Measurements from ENCODE around the gene TMEM236. TPM values are rescaled to one million over a fixed set of nuclear protein-coding genes. Genes with fewer than 3 reads are reported as not detected.

TMEM236 gene
- total RNA-seq, 1 donor from 2014 or later, result 0.66 TPM

- intact Hi-C loops (cut with micrococcal nuclease), result loop anchor here (5.0 kb wide), 1 partner anchor 136 kb away; no protein-coding TSS in a partner anchor
Observed at GRCh38 chr10:17743437-17743836, 8.6 kb upstream of the TMEM236 start.

DNA sequence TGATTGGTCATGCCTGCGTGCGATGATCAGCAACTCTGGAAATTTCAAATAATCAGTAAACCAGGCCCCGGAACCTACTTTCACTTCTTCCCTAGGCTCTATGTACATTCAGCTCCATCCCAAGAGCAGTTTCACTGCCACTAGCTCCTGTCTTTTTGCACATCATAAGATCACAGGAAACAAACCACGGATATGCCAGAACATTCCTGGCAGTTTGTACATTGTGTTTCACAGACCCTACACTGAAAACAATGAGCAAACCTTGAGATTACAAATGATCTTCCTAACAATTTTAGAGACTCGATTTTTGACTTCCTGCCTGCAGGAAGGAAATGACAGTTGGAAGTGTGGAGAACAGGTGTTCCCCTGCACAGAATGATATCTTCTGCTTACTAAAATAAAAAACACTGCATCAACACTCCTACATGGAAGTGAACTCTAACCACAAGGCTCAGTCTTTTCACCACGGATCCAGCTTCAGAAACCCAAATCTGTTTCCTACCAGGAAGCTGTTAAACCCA is 7.6 kb upstream of the TMEM236 start:
- H3K36me3 ChIP-seq, result no peaks in the 10 kb centered on the region
- TF ChIP-seq, protein P1, sequence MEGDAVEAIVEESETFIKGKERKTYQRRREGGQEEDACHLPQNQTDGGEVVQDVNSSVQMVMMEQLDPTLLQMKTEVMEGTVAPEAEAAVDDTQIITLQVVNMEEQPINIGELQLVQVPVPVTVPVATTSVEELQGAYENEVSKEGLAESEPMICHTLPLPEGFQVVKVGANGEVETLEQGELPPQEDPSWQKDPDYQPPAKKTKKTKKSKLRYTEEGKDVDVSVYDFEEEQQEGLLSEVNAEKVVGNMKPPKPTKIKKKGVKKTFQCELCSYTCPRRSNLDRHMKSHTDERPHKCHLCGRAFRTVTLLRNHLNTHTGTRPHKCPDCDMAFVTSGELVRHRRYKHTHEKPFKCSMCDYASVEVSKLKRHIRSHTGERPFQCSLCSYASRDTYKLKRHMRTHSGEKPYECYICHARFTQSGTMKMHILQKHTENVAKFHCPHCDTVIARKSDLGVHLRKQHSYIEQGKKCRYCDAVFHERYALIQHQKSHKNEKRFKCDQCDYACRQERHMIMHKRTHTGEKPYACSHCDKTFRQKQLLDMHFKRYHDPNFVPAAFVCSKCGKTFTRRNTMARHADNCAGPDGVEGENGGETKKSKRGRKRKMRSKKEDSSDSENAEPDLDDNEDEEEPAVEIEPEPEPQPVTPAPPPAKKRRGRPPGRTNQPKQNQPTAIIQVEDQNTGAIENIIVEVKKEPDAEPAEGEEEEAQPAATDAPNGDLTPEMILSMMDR (IDR thresholded peaks at IDR 0.05; ENCODE audit: borderline replicate concordance), result no peak
- intact Hi-C loops (cut with micrococcal nuclease), result loop anchor here (5.0 kb wide), 1 partner anchor 137 kb away; no protein-coding TSS in a partner anchor
- no peaks in the 10 kb centered on the region for H3K27me3 ChIP-seq (ENCODE audit: low read depth)
- peak overlapping the region; percentile 36 for H3K27ac ChIP-seq (replicated peaks)
- H3K4me3 ChIP-seq, result no peak overlapping the region
- DNase-seq, result no peak
- no peaks in the 10 kb centered on the region for H3K9me3 ChIP-seq (replicated peaks)
- H3K4me1 ChIP-seq, result peaks cover 23% of the 10 kb centered on the region

More at GRCh38 chr10:17743437-17743836, 8.6 kb upstream of the TMEM236 start:
- no peak for DNase-seq
- Histone ChIP-seq H3K4me3 (no peak overlapping the region), H3K4me1 (peaks cover 23% of the 10 kb centered on the region), H3K27ac (replicated peaks) (peak overlapping the region; percentile 25), H3K27me3 (ENCODE audit: low read depth) (no peaks in the 10 kb centered on the region), H3K9me3 (replicated peaks) (no peaks in the 10 kb centered on the region), H3K36me3 (no peaks in the 10 kb centered on the region)
- TF ChIP-seq, protein P1 (IDR thresholded peaks at IDR 0.05; ENCODE audit: borderline replicate concordance), result no peak

GRCh38 chr10:17747883-17748550 is 4.0 kb upstream of the TMEM236 start:
- intact Hi-C loops (cut with micrococcal nuclease), result no loop called here
- Histone ChIP-seq H3K36me3 (no peaks in the 10 kb centered on the region), H3K9me3 (replicated peaks) (no peaks in the 10 kb centered on the region), H3K4me3 (no peak overlapping the region), H3K4me1 (peaks cover 19% of the 10 kb centered on the region), H3K27ac (replicated peaks) (no peak overlapping the region), H3K27me3 (ENCODE audit: low read depth) (no peaks in the 10 kb centered on the region)
- DNase-seq, result no peak
- TF ChIP-seq, protein P1 (IDR thresholded peaks at IDR 0.05; ENCODE audit: borderline replicate concordance), result no peak

- Histone ChIP-seq H3K27me3 (ENCODE audit: low read depth) (no peaks in the 10 kb centered on the region), H3K9me3 (replicated peaks) (no peaks in the 10 kb centered on the region), H3K4me3 (no peak overlapping the region), H3K36me3 (no peaks in the 10 kb centered on the region), H3K27ac (replicated peaks) (no peak overlapping the region), H3K4me1 (peaks cover 6% of the 10 kb centered on the region)
- TF ChIP-seq, protein P1 (IDR thresholded peaks at IDR 0.05; ENCODE audit: borderline replicate concordance), result no peak
- no peak for DNase-seq
- intact Hi-C loops (cut with micrococcal nuclease), result no loop called here
Observed at GRCh38 chr10:17749890-17750289, 2.1 kb upstream of the TMEM236 start.

DNA sequence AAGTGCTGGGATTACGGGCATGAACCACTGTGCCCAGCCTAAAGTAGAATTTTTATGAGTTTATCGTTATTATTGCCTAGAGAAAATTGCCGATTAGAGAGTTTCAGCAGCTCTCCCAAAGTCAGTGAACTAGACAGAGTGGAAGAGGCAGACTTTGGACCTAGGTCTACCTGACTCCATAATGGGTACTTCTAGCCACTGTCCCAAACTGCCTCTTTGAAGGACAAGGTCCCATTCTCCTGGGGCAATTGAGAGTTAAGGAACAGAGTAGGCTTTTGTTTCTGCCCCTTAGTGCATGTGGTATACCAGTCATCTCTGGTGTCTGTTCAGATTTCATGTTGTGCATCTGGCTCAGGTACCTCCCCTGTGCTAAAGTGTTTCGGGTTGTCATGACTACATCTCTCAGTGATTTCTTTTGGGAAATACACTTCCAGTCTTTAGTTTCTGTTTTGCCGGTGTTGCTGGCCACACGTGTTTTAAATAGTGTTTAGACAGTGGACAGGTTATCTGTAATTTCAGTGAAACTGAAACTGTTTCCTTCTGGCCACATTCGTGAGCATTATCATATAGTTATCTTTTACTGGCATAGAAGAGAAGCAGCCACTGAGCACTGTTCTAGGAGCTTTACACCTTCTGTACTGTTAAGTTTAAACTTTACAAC is 4.7 kb downstream of the TMEM236 start:
- no peaks in the 10 kb centered on the region for H3K27me3 ChIP-seq (ENCODE audit: low read depth)
- no peaks in the 10 kb centered on the region for H3K36me3 ChIP-seq
- no peaks in the 10 kb centered on the region for H3K9me3 ChIP-seq (replicated peaks)
- intact Hi-C loops (cut with micrococcal nuclease), result no loop called here
- no peak for DNase-seq
- TF ChIP-seq, protein P1 (IDR thresholded peaks at IDR 0.05; ENCODE audit: borderline replicate concordance), result no peak
- H3K4me3 ChIP-seq, result no peak overlapping the region
- H3K4me1 ChIP-seq, result no peaks in the 10 kb centered on the region
- H3K27ac ChIP-seq (replicated peaks), result no peak overlapping the region
